ENCODE results near the gene ALDH1A3.

The ALDH1A3 gene

GRCh38 chr15:100880897-100881242, 1.2 kb downstream of the ALDH1A3 start:
- in situ Hi-C loops (cut with MboI; ENCODE audit: low sequenced_read_pairs), result no loop called here

GRCh38 chr15:100881573-100882336, 2.1 kb downstream of the ALDH1A3 start:
- in situ Hi-C loops (cut with MboI; ENCODE audit: low sequenced_read_pairs), result no loop called here

GRCh38 chr15:100885116-100885515, 5.5 kb downstream of the ALDH1A3 start:
- in situ Hi-C loops (cut with MboI; ENCODE audit: low sequenced_read_pairs), result no loop called here

- in situ Hi-C loops (cut with MboI; ENCODE audit: low sequenced_read_pairs), result no loop called here
These were observed 6.2 kb downstream of the ALDH1A3 start for GRCh38 chr15:100885811-100886210.

- in situ Hi-C loops (cut with MboI; ENCODE audit: low sequenced_read_pairs), result no loop called here
These were observed 7.7 kb downstream of the ALDH1A3 start for GRCh38 chr15:100887211-100887913.

- in situ Hi-C loops (cut with MboI; ENCODE audit: low sequenced_read_pairs), result no loop called here
These were observed 9.9 kb downstream of the ALDH1A3 start for GRCh38 chr15:100889385-100890050.

- in situ Hi-C loops (cut with MboI; ENCODE audit: low sequenced_read_pairs), result no loop called here
These were observed 10.6 kb downstream of the ALDH1A3 start for GRCh38 chr15:100890051-100890720.

GRCh38 chr15:100890850-100891249, 11.2 kb downstream of the ALDH1A3 start:
- in situ Hi-C loops (cut with MboI; ENCODE audit: low sequenced_read_pairs), result no loop called here

GRCh38 chr15:100891307-100892012, 11.8 kb downstream of the ALDH1A3 start:
- in situ Hi-C loops (cut with MboI; ENCODE audit: low sequenced_read_pairs), result no loop called here

- in situ Hi-C loops (cut with MboI; ENCODE audit: low sequenced_read_pairs), result no loop called here
These were observed 12.4 kb downstream of the ALDH1A3 start for GRCh38 chr15:100892013-100892355.

- in situ Hi-C loops (cut with MboI; ENCODE audit: low sequenced_read_pairs), result no loop called here
These were observed 13.8 kb downstream of the ALDH1A3 start for GRCh38 chr15:100893261-100893963.

- in situ Hi-C loops (cut with MboI; ENCODE audit: low sequenced_read_pairs), result no loop called here
These were observed 14.3 kb downstream of the ALDH1A3 start for GRCh38 chr15:100893964-100894295.

- in situ Hi-C loops (cut with MboI; ENCODE audit: low sequenced_read_pairs), result no loop called here
These were observed 16.1 kb downstream of the ALDH1A3 start for GRCh38 chr15:100895721-100896120.

GRCh38 chr15:100897221-100898151, 17.9 kb downstream of the ALDH1A3 start:
- in situ Hi-C loops (cut with MboI; ENCODE audit: low sequenced_read_pairs), result no loop called here

- in situ Hi-C loops (cut with MboI; ENCODE audit: low sequenced_read_pairs), result no loop called here
These were observed 18.5 kb downstream of the ALDH1A3 start for GRCh38 chr15:100898152-100898490.

GRCh38 chr15:100898661-100899462, 19.2 kb downstream of the ALDH1A3 start:
- in situ Hi-C loops (cut with MboI; ENCODE audit: low sequenced_read_pairs), result no loop called here

- in situ Hi-C loops (cut with MboI; ENCODE audit: low sequenced_read_pairs), result no loop called here
These were observed 20.0 kb downstream of the ALDH1A3 start for GRCh38 chr15:100899601-100900000.

GRCh38 chr15:100900136-100900794, 20.6 kb downstream of the ALDH1A3 start:
- in situ Hi-C loops (cut with MboI; ENCODE audit: low sequenced_read_pairs), result no loop called here

Data from HL-60/S4 treated with phorbol 12-myristate 13-acetate at 8.2 ng/mL for 4 days and 3 days (cell line).